GM18508 (cell line): ENCODE results near the gene SRPK2.
"Not testable (repeated sequence)": the region's sequence is repeated elsewhere in the genome, so short reads cannot be mapped to it uniquely, and the experiment has no call there.

Source experiments
- ATAC-seq: cut with Tn5 transposase; IDR thresholded peaks from one replicate; pipeline ENCODE4 v1.9.1; 2021; ENCODE audit warnings: moderate number of reproducible peaks; ENCODE audit not compliant: insufficient read depth, unreplicated experiment

SRPK2 gene

GRCh38 chr7:105269397-105269796, 119.3 kb downstream of the SRPK2 start:
- no peak for ATAC-seq

- no peak for ATAC-seq
Observed at GRCh38 chr7:105268511-105269392, 120.0 kb downstream of the SRPK2 start.

GRCh38 chr7:105268056-105268455, 120.7 kb downstream of the SRPK2 start:
- no peak for ATAC-seq

- no peak for ATAC-seq
Observed at GRCh38 chr7:105267244-105267643, 121.5 kb downstream of the SRPK2 start.

- no peak for ATAC-seq
Observed at GRCh38 chr7:105264707-105265106, 124.0 kb downstream of the SRPK2 start.

GRCh38 chr7:105261689-105262088, 127.0 kb downstream of the SRPK2 start:
- no peak for ATAC-seq

- not testable (repeated sequence) for ATAC-seq
Observed at GRCh38 chr7:105260201-105260871, 128.4 kb downstream of the SRPK2 start.

- not testable (repeated sequence) for ATAC-seq
Observed at GRCh38 chr7:105258919-105259318, 129.8 kb downstream of the SRPK2 start.

GRCh38 chr7:105257338-105257737, 131.4 kb downstream of the SRPK2 start:
- ATAC-seq: no peak

- ATAC-seq: no peak
Observed at GRCh38 chr7:105256761-105257231, 131.9 kb downstream of the SRPK2 start.

- no peak for ATAC-seq
Observed at GRCh38 chr7:105250706-105251105, 138.0 kb downstream of the SRPK2 start.

- no peak for ATAC-seq
Observed at GRCh38 chr7:105250239-105250638, 138.5 kb downstream of the SRPK2 start.

- no peak for ATAC-seq
Observed at GRCh38 chr7:105249216-105249615, 139.5 kb downstream of the SRPK2 start.

GRCh38 chr7:105246679-105247078, 142.0 kb downstream of the SRPK2 start:
- ATAC-seq: no peak

- ATAC-seq: no peak
Observed at GRCh38 chr7:105246256-105246655, 142.5 kb downstream of the SRPK2 start.

- ATAC-seq: no peak
Observed at GRCh38 chr7:105245398-105246114, 143.2 kb downstream of the SRPK2 start.

GRCh38 chr7:105244594-105244993, 144.1 kb downstream of the SRPK2 start:
- ATAC-seq: no peak

- no peak for ATAC-seq
Observed at GRCh38 chr7:105241198-105241597, 147.5 kb downstream of the SRPK2 start.

GRCh38 chr7:105238198-105238765, 150.4 kb downstream of the SRPK2 start:
- ATAC-seq: no peak

GRCh38 chr7:105234886-105235285, 153.8 kb downstream of the SRPK2 start:
- ATAC-seq: no peak
